DOHH2 (cell line): ENCODE data around the gene ATP10A.

Source experiments
- EZH2phosphoT487 ChIP-seq: fragments of 200-600 bp; sonication (generic); IDR thresholded peaks from 2 replicates; pipeline ENCODE4 v1.6.1; 2017; ENCODE audit warnings: borderline replicate concordance, mild to moderate bottlenecking, antibody characterized with exemption, low read length, moderate library complexity, mixed read lengths
- TF ChIP-seq, protein P1 (sequence below): fragments of 200-600 bp; sonication (generic); IDR thresholded peaks from one replicate; pipeline ENCODE4 v1.5.1; 2014; ENCODE audit warnings: antibody characterized with exemption, mild to moderate bottlenecking, low read depth, low read length; ENCODE audit not compliant: poor library complexity, severe bottlenecking

DNA sequence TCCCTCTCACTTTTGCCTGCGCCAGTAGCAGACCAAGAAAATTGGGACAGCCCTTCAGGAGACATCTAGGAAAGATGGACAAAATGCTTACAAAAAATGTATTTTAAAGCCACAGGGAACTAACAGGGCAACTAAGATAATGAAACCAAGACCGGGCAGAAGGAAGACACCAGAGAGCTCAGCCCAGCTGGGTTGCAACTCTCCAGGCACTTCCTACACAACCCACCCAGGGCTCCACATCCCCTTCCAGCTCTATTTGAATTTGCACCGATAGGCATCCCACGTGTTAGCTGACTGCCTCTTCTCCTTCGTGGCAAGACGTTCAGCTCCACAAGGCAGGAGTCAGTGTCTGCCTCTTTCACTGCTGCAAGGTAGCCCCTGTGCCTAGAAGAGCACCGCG, 6.6 kb upstream of the ATP10A start:
- TF ChIP-seq, protein P1, sequence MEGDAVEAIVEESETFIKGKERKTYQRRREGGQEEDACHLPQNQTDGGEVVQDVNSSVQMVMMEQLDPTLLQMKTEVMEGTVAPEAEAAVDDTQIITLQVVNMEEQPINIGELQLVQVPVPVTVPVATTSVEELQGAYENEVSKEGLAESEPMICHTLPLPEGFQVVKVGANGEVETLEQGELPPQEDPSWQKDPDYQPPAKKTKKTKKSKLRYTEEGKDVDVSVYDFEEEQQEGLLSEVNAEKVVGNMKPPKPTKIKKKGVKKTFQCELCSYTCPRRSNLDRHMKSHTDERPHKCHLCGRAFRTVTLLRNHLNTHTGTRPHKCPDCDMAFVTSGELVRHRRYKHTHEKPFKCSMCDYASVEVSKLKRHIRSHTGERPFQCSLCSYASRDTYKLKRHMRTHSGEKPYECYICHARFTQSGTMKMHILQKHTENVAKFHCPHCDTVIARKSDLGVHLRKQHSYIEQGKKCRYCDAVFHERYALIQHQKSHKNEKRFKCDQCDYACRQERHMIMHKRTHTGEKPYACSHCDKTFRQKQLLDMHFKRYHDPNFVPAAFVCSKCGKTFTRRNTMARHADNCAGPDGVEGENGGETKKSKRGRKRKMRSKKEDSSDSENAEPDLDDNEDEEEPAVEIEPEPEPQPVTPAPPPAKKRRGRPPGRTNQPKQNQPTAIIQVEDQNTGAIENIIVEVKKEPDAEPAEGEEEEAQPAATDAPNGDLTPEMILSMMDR: no peak
- no peak for TF ChIP-seq EZH2phosphoT487
